HepG2 (cell line): ENCODE measurements around the gene SLC25A48. TPM values are rescaled to one million over a fixed set of nuclear protein-coding genes. Genes with fewer than 3 reads are reported as not detected.
A peak's percentile ranks its signal among the peaks of the same experiment; 100 is the strongest.

Experiments used
- AFF4 ChIP-seq: sonication (generic); formaldehyde crosslinking; IDR thresholded peaks from 2 replicates; pipeline ENCODE4 v1.4.0; 2020; ENCODE audit warnings: missing genetic modification reagents
- ARID5B ChIP-seq: IDR thresholded peaks from 2 replicates; pipeline ENCODE4 v1.4.0; 2020; ENCODE audit warnings: mild to moderate bottlenecking, missing genetic modification reagents
- FLYWCH1 ChIP-seq: sonication (generic); formaldehyde crosslinking; IDR thresholded peaks from 2 replicates; pipeline ENCODE4 v1.8.1; 2023; ENCODE audit warnings: mild to moderate bottlenecking, missing genetic modification reagents
- HCFC1 ChIP-seq: fragments of 150-350 bp; IDR thresholded peaks from 2 replicates; pipeline ENCODE4 v1.6.1; 2014; ENCODE audit warnings: low read depth, low read length
- NONO ChIP-seq, 2 experiments: fragments of 450-650 bp in 1 of 2; sonication (generic) in 1 of 2; formaldehyde crosslinking in 1 of 2; IDR thresholded peaks in 1 of 2; conservative IDR thresholded peaks in 1 of 2; 2 replicates each; pipeline versions ENCODE4 v1.6.1 to v1.8.0; 2017 to 2022; ENCODE audit warnings: mild to moderate bottlenecking in 1 of 2, missing genetic modification reagents in 1 of 2, moderate library complexity in 1 of 2
- RERE ChIP-seq: IDR thresholded peaks from 2 replicates; pipeline ENCODE4 v1.6.1; 2016; ENCODE audit warnings: low read depth, missing genetic modification reagents, missing compliant biosample characterization
- SIN3A ChIP-seq: IDR thresholded peaks from 2 replicates; pipeline ENCODE4 v1.6.1; 2011; ENCODE audit warnings: low read depth, mild to moderate bottlenecking, control low read depth, low read length, borderline replicate concordance
- SKI ChIP-seq: fragments of 450-650 bp; IDR thresholded peaks from one replicate; pipeline ENCODE4 v1.6.1; 2018; ENCODE audit warnings: mild to moderate bottlenecking; ENCODE audit not compliant: partially characterized antibody
- TFAP4 ChIP-seq: sonication (generic); IDR thresholded peaks from 2 replicates; pipeline ENCODE4 v1.6.1; 2016; ENCODE audit warnings: low read depth, borderline replicate concordance
- ZBTB44 ChIP-seq: sonication (generic); formaldehyde crosslinking; IDR thresholded peaks from 2 replicates; pipeline ENCODE4 v1.4.0; 2020; ENCODE audit warnings: missing genetic modification reagents
- ZNF777 ChIP-seq: sonication (generic); formaldehyde crosslinking; IDR thresholded peaks from 2 replicates; pipeline ENCODE4 v1.4.0; 2020; ENCODE audit warnings: missing genetic modification reagents
- polyA plus RNA-seq, 8 experiments: library from polyadenylated mRNA; depleted of rRNA in 3 of 8; stranded (reverse) in 7 of 8; unstranded in 1 of 8; fragments of >200 nt; fragmentation: Illumina TruSeq in 4 of 8; extraction: Trizol in 4 of 8; gene quantifications; 2 replicates each; pipeline versions ENCODE4 v1.2.1 to v1.2.3, GENCODE V29; 2011 to 2016; ENCODE audit warnings: low read depth in 4 of 8, missing spikeins in 1 of 8, mixed read lengths in 1 of 8; ENCODE audit not compliant: insufficient read depth in 1 of 8
- total RNA-seq, 5 experiments: library from RNA; depleted of rRNA; stranded (reverse); fragments of >200 nt; fragmentation: Illumina TruSeq; extraction: Trizol; gene quantifications; 2 replicates each; pipeline ENCODE4 v1.2.3, GENCODE V29; 2016; ENCODE audit warnings: low read depth in 1 of 5

Gene SLC25A48
- total and polyA plus RNA-seq, 2 of the 13 experiments (the other 11 are each of a cell fraction or from before 2014, with no cell fraction given), result 0.17 to 4.5 TPM

- TF ChIP-seq RERE (CRISPR knock-in tag) (no peak), SKI (no peak), FLYWCH1 (no peak), TFAP4 (no peak), SIN3A (no peak), ARID5B (CRISPR knock-in tag) (peak; percentile 24; the same call in 1 of the 2 replicates), AFF4 (CRISPR knock-in tag) (no peak), NONO (IDR thresholded peaks at IDR 0.05) (no peak), NONO (CRISPR knock-in tag; conservative IDR thresholded peaks at IDR 0.05) (peak; percentile 60), ZBTB44 (CRISPR knock-in tag) (no peak), HCFC1 (no peak), ZNF777 (CRISPR knock-in tag) (peak; percentile 100)
Measured at GRCh38 chr5:135930029-135930948, 95.8 kb downstream of the SLC25A48 start (continued).
